Muscle of back (tissue), 11 donors: Measurements from ENCODE around the gene MVD. TPM values are rescaled to one million over a fixed set of nuclear protein-coding genes. Genes with fewer than 3 reads are reported as not detected.
A peak's percentile ranks its signal among the peaks of the same experiment; 100 is the strongest.

Source experiments
- DNase-seq, 3 donors: peaks; one replicate each; pipeline versions ENCODE4 v3.0.0 to v3.0.0-alpha.2; 2013
- polyA plus RNA-seq, 10 donors: library from polyadenylated mRNA; unstranded; fragments of 120-200 nt; gene quantifications; one replicate each; pipeline ENCODE4 v1.2.1, GENCODE V29; 2013; ENCODE audit not compliant: insufficient read length in 10 of 10

The MVD gene
- polyA plus RNA-seq, 10 donors = 19.4 to 38.9 (median 26.3) TPM

GRCh38 chr16:88656291-88656980, 6.5 kb downstream of the MVD start:
- DNase-seq = no peak

GRCh38 chr16:88655733-88656281, 7.1 kb downstream of the MVD start:
- no peak for DNase-seq

- no peak for DNase-seq
Observed at GRCh38 chr16:88655053-88655732, 7.7 kb downstream of the MVD start.

GRCh38 chr16:88654363-88655052, 8.4 kb downstream of the MVD start:
- DNase-seq = no peak

GRCh38 chr16:88653596-88654362, 9.1 kb downstream of the MVD start:
- DNase-seq = no peak

- DNase-seq = no peak
Observed at GRCh38 chr16:88653101-88653500, 9.8 kb downstream of the MVD start.

GRCh38 chr16:88652762-88653063, 10.2 kb downstream of the MVD start:
- no peak for DNase-seq

- no peak for DNase-seq
Observed at GRCh38 chr16:88651989-88652761, 10.7 kb downstream of the MVD start.

- DNase-seq = peak in 1 of 3 donors; percentile 53
Observed at GRCh38 chr16:88651276-88651988, 11.5 kb downstream of the MVD start.

GRCh38 chr16:88650749-88651275, 12.1 kb downstream of the MVD start, which contains the start of gene CYBA:
Gene CYBA, minus strand, starts transcription at chr16:88651053. Its CDS starts 40 bp downstream, at chr16:88651013.
- DNase-seq = peak in 1 of 3 donors; percentile 78

- peak in 1 of 3 donors; percentile 75 for DNase-seq
Observed at GRCh38 chr16:88649924-88650748, 12.8 kb downstream of the MVD start.

- no peak for DNase-seq
Observed at GRCh38 chr16:88649195-88649923, 13.5 kb downstream of the MVD start.

GRCh38 chr16:88647178-88648070, 15.5 kb downstream of the MVD start:
- DNase-seq = no peak

- DNase-seq = no peak
Observed at GRCh38 chr16:88646345-88647034, 16.4 kb downstream of the MVD start.

GRCh38 chr16:88645941-88646340, 16.9 kb downstream of the MVD start:
- no peak for DNase-seq

- DNase-seq = no peak
Observed at GRCh38 chr16:88645455-88645854, 17.4 kb downstream of the MVD start.

GRCh38 chr16:88643644-88643932, 19.3 kb downstream of the MVD start:
- no peak for DNase-seq
